Hematopoietic multipotent progenitor cell treated with erythropoietin and hydrocortisone succinate and interleukin-3 and kit ligand, for 4 days (in vitro differentiated cells): ENCODE results near the gene SEC22C.
"Not testable (repeated sequence)": the region's sequence is repeated elsewhere in the genome, so short reads cannot be mapped to it uniquely, and the experiment has no call there.

ENCODE experiments used
- DNase-seq: peaks from one replicate; pipeline ENCODE4 v3.0.0-alpha.2; 2015

SEC22C gene

GRCh38 chr3:42579346-42579745 is 2.4 kb downstream of the SEC22C start:
- not testable (repeated sequence) for DNase-seq

DNA sequence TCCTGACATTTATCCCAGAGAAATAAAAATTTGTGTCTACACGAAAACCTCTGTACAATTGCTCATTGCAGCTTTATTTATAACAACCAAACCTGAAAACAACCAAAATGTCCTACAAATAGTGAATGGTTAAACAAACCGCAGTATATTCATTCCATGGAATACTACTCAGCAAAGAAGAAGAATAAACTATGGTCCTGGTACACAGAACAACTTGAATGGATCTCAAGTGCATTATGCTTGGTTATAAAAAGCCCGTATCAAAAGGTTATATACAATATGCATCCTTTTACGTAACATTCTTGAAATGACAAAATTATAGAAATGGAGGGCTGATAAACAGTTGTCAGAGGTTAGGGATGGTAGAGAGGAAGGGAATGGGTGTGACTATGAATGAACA is 3.7 kb downstream of the SEC22C start:
- no peak for DNase-seq

DNA sequence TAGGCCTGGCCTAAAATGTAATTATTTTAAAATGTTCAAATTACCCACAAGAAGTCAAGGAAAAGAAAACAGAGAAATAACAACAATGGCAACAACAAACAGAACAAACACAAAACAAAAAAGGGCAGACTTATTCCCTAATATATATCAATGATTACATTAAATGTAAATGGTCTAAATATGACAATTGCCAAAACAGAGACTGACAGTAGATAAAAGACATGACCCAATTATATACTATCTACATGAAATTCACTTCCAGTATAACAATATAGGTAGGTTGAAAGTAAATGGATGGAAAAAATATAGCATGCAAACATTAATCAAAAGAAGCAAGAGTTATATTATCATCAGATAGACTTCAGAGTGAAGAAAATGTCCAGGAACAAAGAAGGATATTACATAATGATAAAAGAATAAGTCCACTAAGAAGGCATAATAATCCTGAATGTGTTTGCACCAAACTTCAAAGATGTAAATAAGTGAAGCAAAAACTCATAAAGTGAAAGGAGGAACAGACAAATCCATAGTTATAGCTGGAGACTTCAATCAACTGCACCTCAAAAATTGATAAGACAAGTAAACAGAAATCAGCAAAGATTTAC is 6.5 kb downstream of the SEC22C start:
- DNase-seq = no peak

GRCh38 chr3:42572278-42572677 is 9.5 kb downstream of the SEC22C start:
- DNase-seq = peak; percentile 63

DNA sequence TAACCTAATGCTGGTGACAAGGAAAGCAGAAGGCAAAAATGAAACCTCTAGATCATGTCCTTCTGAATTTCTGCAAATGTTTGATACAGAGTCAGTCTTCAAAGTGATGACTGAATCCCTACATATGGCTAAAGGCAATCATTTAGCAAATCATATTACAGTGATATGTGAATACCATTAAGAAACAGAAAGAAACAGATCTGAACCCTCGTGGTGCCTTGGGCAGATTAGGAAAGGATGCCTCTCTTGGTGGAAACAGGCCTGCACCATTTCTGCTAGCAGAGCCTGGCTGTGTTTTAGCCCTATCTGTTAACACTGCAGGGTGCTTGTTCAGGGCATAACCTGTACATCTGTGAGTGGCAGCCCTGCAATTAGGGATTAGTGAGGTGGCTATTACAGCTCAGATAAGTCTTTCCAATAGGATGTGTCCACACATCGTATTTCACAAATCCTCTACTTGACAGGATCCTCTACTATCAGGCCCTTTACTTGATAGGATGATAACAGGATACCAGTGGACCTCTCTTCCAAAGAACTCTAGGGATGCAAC is 12.1 kb downstream of the SEC22C start:
- no peak for DNase-seq

DNA sequence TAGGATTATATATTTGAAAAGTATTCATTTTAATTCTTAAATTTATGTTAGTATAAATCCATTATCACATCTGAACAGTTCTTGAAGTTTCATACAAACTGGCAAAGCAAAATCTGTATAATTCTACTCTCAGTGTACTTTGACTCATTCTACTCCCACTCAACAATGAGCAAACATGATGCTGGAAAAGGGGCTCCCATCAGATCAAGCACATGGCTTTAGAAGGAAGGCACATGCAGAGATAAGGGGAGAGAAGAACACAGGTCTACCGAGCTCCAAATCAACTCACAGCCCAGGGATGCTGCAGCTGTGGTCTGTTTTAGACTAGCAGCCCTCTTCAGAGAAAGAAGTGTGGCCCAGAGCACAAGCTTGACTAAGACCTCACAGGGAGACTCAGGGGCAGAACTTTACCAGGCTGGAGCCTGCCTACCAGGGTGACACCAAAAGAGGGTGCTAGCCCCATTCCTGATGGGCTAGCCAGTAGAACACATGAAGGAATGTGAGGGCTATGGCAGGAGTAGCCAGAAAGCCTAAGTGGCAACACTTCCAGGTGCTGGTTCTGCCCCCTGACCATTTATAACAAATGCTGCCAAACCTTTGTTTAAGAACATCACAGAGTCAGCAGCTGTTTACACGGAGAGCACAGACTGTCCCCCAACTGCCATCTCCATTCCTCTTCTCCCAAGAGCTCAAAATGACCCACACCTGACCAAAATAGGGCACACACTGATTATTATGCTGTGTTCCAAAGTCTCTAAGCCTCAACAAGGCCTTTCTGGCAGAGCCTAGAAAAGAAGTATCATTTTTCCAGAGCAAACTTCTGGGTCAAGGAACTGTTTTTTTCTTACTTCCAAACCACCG is 19.5 kb downstream of the SEC22C start:
- DNase-seq = no peak

DNA sequence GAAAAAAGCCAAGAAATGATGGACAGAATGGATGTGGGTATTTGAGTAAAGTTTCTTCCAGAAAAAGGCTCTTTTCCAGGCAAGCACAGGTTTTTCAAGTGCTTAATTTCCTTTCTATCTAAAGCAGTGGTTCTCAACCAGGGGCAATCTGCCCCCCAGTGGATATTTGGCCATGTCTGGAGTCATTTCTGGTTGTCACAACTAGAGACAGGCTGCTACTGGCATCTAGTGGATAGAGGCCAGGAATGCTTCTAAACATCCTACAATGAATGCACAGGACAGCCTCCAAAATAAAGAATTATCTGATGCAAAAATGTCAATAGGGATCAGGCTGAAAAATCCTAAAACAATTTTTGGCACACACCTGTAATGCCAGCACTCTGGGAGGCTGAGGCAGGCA is 23.9 kb downstream of the SEC22C start:
- DNase-seq = peak; percentile 53

DNA sequence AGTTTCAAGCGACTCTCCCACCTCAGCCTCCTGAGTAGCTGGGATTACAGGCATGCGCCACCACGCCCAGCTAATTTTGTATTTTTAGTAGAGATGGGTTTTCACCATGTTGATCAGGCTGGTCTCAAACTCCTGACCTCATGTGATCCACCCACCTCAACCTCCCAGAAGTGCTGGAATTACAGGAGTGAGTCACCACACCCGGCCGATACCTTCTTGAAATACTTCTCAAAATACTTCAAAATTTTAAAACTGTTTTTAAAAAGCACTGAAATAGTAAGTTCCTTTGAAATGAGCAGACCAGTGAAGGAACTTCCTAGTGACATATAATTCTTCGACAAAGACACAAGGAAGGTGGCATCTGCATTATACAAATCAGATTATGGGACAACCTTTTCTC is 24.9 kb downstream of the SEC22C start:
- not testable (repeated sequence) for DNase-seq

GRCh38 chr3:42556089-42556632 is 25.6 kb downstream of the SEC22C start:
- DNase-seq = no peak

- DNase-seq = no peak
Measured at GRCh38 chr3:42552830-42553229, 28.9 kb downstream of the SEC22C start.

DNA sequence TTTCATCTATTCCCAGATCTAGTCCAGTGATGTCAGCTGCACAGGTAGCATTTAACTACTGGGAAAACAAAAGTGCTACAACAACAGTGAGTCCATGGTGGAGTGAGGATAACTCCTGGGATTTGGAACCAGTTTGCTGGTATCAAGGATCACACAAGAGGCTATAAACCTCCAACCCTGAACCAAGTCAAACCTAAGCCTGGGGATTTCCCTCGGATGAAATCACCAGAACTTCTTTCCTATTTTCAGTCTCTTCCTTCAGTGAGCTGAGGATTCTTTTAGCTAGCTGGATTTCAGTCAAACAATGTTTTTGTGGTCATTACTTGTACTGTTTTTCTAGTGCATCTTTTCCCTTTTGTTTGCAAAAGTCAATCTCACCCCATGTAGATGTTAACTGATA is 31.5 kb downstream of the SEC22C start:
- no peak for DNase-seq

DNA sequence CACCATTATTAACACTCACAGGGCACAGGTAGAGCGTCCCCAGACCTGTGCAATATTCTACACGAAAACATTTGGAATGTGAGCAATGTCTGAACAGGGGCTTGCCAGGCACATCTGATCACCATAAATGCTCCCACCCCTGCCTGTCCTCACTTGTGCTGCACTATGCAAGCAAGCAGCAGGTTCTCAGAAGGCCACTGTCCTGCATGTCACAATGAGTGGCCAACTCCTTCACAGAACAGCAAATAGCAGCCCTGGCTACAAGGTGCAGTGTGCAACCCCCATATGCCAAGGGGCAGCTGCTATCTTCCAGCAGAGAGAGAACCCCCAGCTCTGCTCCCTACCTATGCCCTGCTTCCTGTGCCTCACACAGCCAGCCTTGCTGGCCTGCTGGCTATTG is 32.6 kb downstream of the SEC22C start:
- no peak for DNase-seq

- peak; percentile 74 for DNase-seq
Measured at GRCh38 chr3:42547401-42547945, 34.3 kb downstream of the SEC22C start.

- no peak for DNase-seq
Measured at GRCh38 chr3:42546691-42547213, 35.0 kb downstream of the SEC22C start.

- no peak for DNase-seq
Measured at GRCh38 chr3:42545284-42545900, 36.4 kb downstream of the SEC22C start.

GRCh38 chr3:42544492-42545283 is 37.1 kb downstream of the SEC22C start:
- no peak for DNase-seq

- no peak for DNase-seq
Measured at GRCh38 chr3:42541079-42541478, 40.7 kb downstream of the SEC22C start.

DNA sequence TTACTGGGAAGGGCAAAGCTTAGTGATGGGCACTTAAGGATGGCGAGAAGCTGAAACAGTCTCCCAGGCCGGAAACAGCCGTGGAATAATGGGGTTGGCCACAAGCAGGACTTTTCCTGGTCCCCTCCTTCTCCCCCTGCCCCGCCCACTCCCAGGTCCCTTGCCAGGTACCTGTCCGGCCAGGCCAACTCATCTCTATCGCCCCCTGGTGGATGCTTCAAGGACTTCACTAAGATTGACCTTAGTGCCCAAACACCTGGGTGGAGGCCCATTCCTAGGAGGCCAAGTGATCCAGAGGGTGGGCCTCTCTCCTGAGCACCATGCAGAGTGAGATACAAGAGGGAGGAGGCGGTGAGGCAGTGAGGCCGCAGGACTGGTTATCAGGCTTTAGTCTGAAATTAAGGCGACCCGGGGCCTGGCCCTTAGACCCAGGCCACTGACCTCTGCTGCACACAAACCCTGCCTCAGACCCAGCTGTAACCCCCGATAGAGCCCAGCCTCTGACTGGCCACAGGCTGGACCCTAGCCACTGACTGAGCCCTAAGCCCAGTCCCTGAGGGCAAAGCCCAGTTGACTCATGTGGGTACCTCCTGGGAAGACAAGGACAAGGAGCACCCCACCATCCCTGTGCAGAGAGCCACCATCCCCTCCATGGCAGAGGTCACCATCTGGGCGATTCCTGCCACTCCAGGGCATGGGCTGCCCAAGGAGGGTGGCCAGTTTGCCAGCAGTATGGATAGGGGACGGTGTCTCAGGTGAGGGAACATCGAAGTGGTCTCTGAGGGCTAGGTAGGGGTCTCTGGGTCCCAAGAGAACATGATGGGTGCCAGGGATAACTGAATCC is 41.7 kb downstream of the SEC22C start:
- peak; percentile 64 for DNase-seq

- no peak for DNase-seq
Measured at GRCh38 chr3:42537350-42537749, 44.4 kb downstream of the SEC22C start.

DNA sequence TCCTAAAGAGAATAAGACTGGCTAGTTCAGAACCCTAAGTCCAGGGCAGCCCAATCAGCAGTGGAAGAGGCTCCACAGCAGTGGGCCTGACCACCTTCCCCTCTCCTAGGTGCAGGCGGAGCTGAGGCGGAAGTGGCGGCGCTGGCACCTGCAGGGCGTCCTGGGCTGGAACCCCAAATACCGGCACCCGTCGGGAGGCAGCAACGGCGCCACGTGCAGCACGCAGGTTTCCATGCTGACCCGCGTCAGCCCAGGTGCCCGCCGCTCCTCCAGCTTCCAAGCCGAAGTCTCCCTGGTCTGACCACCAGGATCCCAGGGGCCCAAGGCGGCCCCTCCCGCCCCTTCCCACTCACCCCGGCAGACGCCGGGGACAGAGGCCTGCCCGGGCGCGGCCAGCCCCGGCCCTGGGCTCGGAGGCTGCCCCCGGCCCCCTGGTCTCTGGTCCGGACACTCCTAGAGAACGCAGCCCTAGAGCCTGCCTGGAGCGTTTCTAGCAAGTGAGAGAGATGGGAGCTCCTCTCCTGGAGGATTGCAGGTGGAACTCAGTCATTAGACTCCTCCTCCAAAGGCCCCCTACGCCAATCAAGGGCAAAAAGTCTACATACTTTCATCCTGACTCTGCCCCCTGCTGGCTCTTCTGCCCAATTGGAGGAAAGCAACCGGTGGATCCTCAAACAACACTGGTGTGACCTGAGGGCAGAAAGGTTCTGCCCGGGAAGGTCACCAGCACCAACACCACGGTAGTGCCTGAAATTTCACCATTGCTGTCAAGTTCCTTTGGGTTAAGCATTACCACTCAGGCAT is 45.6 kb downstream of the SEC22C start:
- peak; percentile 72 for DNase-seq
